Measurements from ENCODE around the gene PACRG. TPM values are rescaled to one million over a fixed set of nuclear protein-coding genes. Genes with fewer than 3 reads are reported as not detected.

Gene PACRG
- total and polyA plus RNA-seq, 2 experiments from 2014 or later: not detected

- no peak overlapping the region for H3K27ac ChIP-seq
- no peaks in the 10 kb centered on the region for H3K9me3 ChIP-seq (ENCODE audit: low read depth)
- no peak overlapping the region for H2AFZ ChIP-seq
- in situ Hi-C loops (cut with MboI): no loop called here
- TF ChIP-seq EZH2phosphoT487 (IDR thresholded peaks at IDR 0.05; ENCODE audit: insufficient read depth, low read depth) (no peak), EZH2 (IDR thresholded peaks at IDR 0.05; ENCODE audit: insufficient read depth, poor library complexity, severe bottlenecking) (no peak)
- H4K20me1 ChIP-seq (ENCODE audit: insufficient read depth): no peaks in the 10 kb centered on the region
- H3K79me2 ChIP-seq (ENCODE audit: insufficient read depth): no peaks in the 10 kb centered on the region
- no peak overlapping the region for H3K9ac ChIP-seq
- no peaks in the 10 kb centered on the region for H3K9me2 ChIP-seq (ENCODE audit: insufficient read depth)
- no peaks in the 10 kb centered on the region for H3F3A ChIP-seq (ENCODE audit: insufficient read depth)
- no peak overlapping the region for H3K4me3 ChIP-seq
- no peaks in the 10 kb centered on the region for H3K36me3 ChIP-seq (ENCODE audit: low read depth)
- no peaks in the 10 kb centered on the region for H3K27me3 ChIP-seq (replicated peaks; ENCODE audit: insufficient read depth)
- 55 to 69% methylated on average over 2 of the region's 2 CpGs for WGBS, 2 experiments (ENCODE audit: low coverage in 1 of 2, low lambda C conversion rate in 2 of 2, missing lambda C conversion rate in 2 of 2)
- H3K4me2 ChIP-seq (ENCODE audit: unreplicated experiment): no peak overlapping the region
- H3K4me1 ChIP-seq (ENCODE audit: insufficient read depth): no peaks in the 10 kb centered on the region
- no peak for DNase-seq
Measured at GRCh38 chr6:163057260-163057659, 329.5 kb downstream of the PACRG start.

GRCh38 chr6:163062790-163063189 lies 335.0 kb downstream of the PACRG start:
- TF ChIP-seq EZH2phosphoT487 (IDR thresholded peaks at IDR 0.05; ENCODE audit: insufficient read depth, low read depth): no peak
- TF ChIP-seq EZH2 (IDR thresholded peaks at IDR 0.05; ENCODE audit: insufficient read depth, poor library complexity, severe bottlenecking): no peak

GRCh38 chr6:163063561-163063960 lies 335.8 kb downstream of the PACRG start:
- Histone ChIP-seq H3K27me3 (replicated peaks; ENCODE audit: insufficient read depth) (no peaks in the 10 kb centered on the region), H3K4me3 (no peak overlapping the region), H3F3A (ENCODE audit: insufficient read depth) (no peaks in the 10 kb centered on the region), H3K9me3 (ENCODE audit: low read depth) (no peaks in the 10 kb centered on the region), H2AFZ (no peak overlapping the region), H3K4me2 (ENCODE audit: unreplicated experiment) (no peak overlapping the region), H3K9ac (no peak overlapping the region), H3K79me2 (ENCODE audit: insufficient read depth) (no peaks in the 10 kb centered on the region), H3K4me1 (ENCODE audit: insufficient read depth) (no peaks in the 10 kb centered on the region), H3K36me3 (ENCODE audit: low read depth) (no peaks in the 10 kb centered on the region), H3K27ac (no peak overlapping the region), H4K20me1 (ENCODE audit: insufficient read depth) (no peaks in the 10 kb centered on the region), H3K9me2 (ENCODE audit: insufficient read depth) (no peaks in the 10 kb centered on the region)
- in situ Hi-C loops (cut with MboI): no loop called here
- TF ChIP-seq EZH2 (IDR thresholded peaks at IDR 0.05; ENCODE audit: insufficient read depth, poor library complexity, severe bottlenecking): no peak
- TF ChIP-seq EZH2phosphoT487 (IDR thresholded peaks at IDR 0.05; ENCODE audit: insufficient read depth, low read depth): no peak
- 67% methylated on average over 6 of the region's 6 CpGs for WGBS, 2 experiments (ENCODE audit: low coverage in 1 of 2, low lambda C conversion rate in 2 of 2, missing lambda C conversion rate in 2 of 2)
- DNase-seq: no peak

More at GRCh38 chr6:163062790-163063189, 335.0 kb downstream of the PACRG start:
- Histone ChIP-seq H3K9me2 (ENCODE audit: insufficient read depth) (no peaks in the 10 kb centered on the region), H2AFZ (no peak overlapping the region), H3K27me3 (replicated peaks; ENCODE audit: insufficient read depth) (no peaks in the 10 kb centered on the region), H3K4me3 (no peak overlapping the region), H3K79me2 (ENCODE audit: insufficient read depth) (no peaks in the 10 kb centered on the region), H3K4me1 (ENCODE audit: insufficient read depth) (no peaks in the 10 kb centered on the region), H3F3A (ENCODE audit: insufficient read depth) (no peaks in the 10 kb centered on the region), H3K27ac (no peak overlapping the region), H3K9me3 (ENCODE audit: low read depth) (no peaks in the 10 kb centered on the region), H3K4me2 (ENCODE audit: unreplicated experiment) (no peak overlapping the region), H3K9ac (no peak overlapping the region), H4K20me1 (ENCODE audit: insufficient read depth) (no peaks in the 10 kb centered on the region), H3K36me3 (ENCODE audit: low read depth) (no peaks in the 10 kb centered on the region)
- no peak for DNase-seq
- in situ Hi-C loops (cut with MboI): no loop called here
- WGBS, 2 experiments (ENCODE audit: low coverage in 1 of 2, low lambda C conversion rate in 2 of 2, missing lambda C conversion rate in 2 of 2): 57% methylated on average over 2 of the region's 2 CpGs

GRCh38 chr6:163064397-163064796 lies 336.6 kb downstream of the PACRG start:
- H3K36me3 ChIP-seq (ENCODE audit: low read depth): no peaks in the 10 kb centered on the region
- H4K20me1 ChIP-seq (ENCODE audit: insufficient read depth): no peaks in the 10 kb centered on the region
- H3K79me2 ChIP-seq (ENCODE audit: insufficient read depth): no peaks in the 10 kb centered on the region
- WGBS, 2 experiments (ENCODE audit: low coverage in 1 of 2, low lambda C conversion rate in 2 of 2, missing lambda C conversion rate in 2 of 2): 87 to 89% methylated on average over 5 of the region's 5 CpGs
- no peaks in the 10 kb centered on the region for H3K9me3 ChIP-seq (ENCODE audit: low read depth)
- no peak overlapping the region for H3K9ac ChIP-seq
- H3K4me3 ChIP-seq: no peak overlapping the region
- in situ Hi-C loops (cut with MboI): no loop called here
- no peak overlapping the region for H3K4me2 ChIP-seq (ENCODE audit: unreplicated experiment)
- H3K27ac ChIP-seq: no peak overlapping the region
- no peaks in the 10 kb centered on the region for H3K9me2 ChIP-seq (ENCODE audit: insufficient read depth)
- no peak overlapping the region for H2AFZ ChIP-seq
- TF ChIP-seq EZH2 (IDR thresholded peaks at IDR 0.05; ENCODE audit: insufficient read depth, poor library complexity, severe bottlenecking): no peak
- no peaks in the 10 kb centered on the region for H3K27me3 ChIP-seq (replicated peaks; ENCODE audit: insufficient read depth)
- no peak for DNase-seq
- H3K4me1 ChIP-seq (ENCODE audit: insufficient read depth): no peaks in the 10 kb centered on the region
- no peaks in the 10 kb centered on the region for H3F3A ChIP-seq (ENCODE audit: insufficient read depth)

GRCh38 chr6:163066200-163066599 lies 338.4 kb downstream of the PACRG start:
- no peaks in the 10 kb centered on the region for H3K9me2 ChIP-seq (ENCODE audit: insufficient read depth)
- H2AFZ ChIP-seq: no peak overlapping the region
- no peaks in the 10 kb centered on the region for H3K4me1 ChIP-seq (ENCODE audit: insufficient read depth)
- in situ Hi-C loops (cut with MboI): no loop called here
- H3K36me3 ChIP-seq (ENCODE audit: low read depth): no peaks in the 10 kb centered on the region
- H3K27me3 ChIP-seq (replicated peaks; ENCODE audit: insufficient read depth): no peaks in the 10 kb centered on the region
- 73 to 74% methylated on average over 3 of the region's 3 CpGs for WGBS, 2 experiments (ENCODE audit: low coverage in 1 of 2, low lambda C conversion rate in 2 of 2, missing lambda C conversion rate in 2 of 2)
- H3K4me2 ChIP-seq (ENCODE audit: unreplicated experiment): no peak overlapping the region
- no peak for TF ChIP-seq EZH2 (IDR thresholded peaks at IDR 0.05; ENCODE audit: insufficient read depth, poor library complexity, severe bottlenecking)
- no peak for TF ChIP-seq EZH2phosphoT487 (IDR thresholded peaks at IDR 0.05; ENCODE audit: insufficient read depth, low read depth)
- no peaks in the 10 kb centered on the region for H4K20me1 ChIP-seq (ENCODE audit: insufficient read depth)
- no peaks in the 10 kb centered on the region for H3K79me2 ChIP-seq (ENCODE audit: insufficient read depth)
- no peak overlapping the region for H3K27ac ChIP-seq
- DNase-seq: no peak
- H3K4me3 ChIP-seq: no peak overlapping the region
- H3K9me3 ChIP-seq (ENCODE audit: low read depth): no peaks in the 10 kb centered on the region
- H3K9ac ChIP-seq: no peak overlapping the region
- H3F3A ChIP-seq (ENCODE audit: insufficient read depth): no peaks in the 10 kb centered on the region
